ENCODE results near the gene JUNB.

DNA sequence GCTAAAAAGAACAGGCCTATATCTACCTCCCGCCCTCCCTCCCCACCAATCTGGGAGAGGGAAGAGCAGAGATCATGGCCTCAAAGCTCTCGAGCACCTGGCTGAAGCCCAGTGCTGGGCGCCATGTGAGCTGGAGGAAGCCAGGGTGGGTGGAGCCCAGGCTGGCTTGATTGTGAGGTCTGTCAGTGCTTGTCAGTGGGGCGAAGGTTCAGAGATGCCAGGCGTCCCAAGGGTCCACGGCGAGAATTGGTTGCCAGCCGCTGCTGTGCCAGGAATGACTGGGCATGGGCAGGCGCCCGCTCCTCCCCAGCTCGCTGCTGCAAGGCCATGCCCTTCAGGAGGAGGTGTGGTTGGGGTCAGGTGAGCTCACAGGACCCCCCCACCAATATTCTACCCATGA, 28.2 kb upstream of the JUNB start:
- TF ChIP-seq CTCF (IDR thresholded peaks at IDR 0.05), result no peak
- no peak for TF ChIP-seq EZH2phosphoT487 (IDR thresholded peaks at IDR 0.05)

All from neural progenitor cell (in vitro differentiated cells).